B cell (primary cell): ENCODE results near the gene VRK2.
"Not testable (repeated sequence)": the region's sequence is repeated elsewhere in the genome, so short reads cannot be mapped to it uniquely, and the experiment has no call there.

Experiments
- CTCF ChIP-seq: fragments of 200-600 bp; IDR thresholded peaks from one replicate; pipeline ENCODE4 v1.8.0; 2022; ENCODE audit warnings: antibody characterized with exemption, mild to moderate bottlenecking
- EZH2 ChIP-seq: IDR thresholded peaks from 2 replicates; pipeline ENCODE4 v1.6.1; 2012; ENCODE audit warnings: borderline replicate concordance, low read depth, mild to moderate bottlenecking, moderate library complexity, low read length; ENCODE audit not compliant: insufficient read depth, poor library complexity, severe bottlenecking

GRCh38 chr2:58113563-58113962 lies 67.0 kb downstream of the VRK2 start:
- not testable (repeated sequence) for TF ChIP-seq CTCF, EZH2
